GM23338 (cell line): Measurements from ENCODE around the gene PLXNA2.

Source experiments
- CTCF ChIP-seq, 2 experiments: fragments of 200-600 bp in 1 of 2; sonication (generic) in 1 of 2; conservative IDR thresholded peaks; 2 replicates each; pipeline versions ENCODE4 v1.5.1 to v1.6.1; 2016 to 2017; ENCODE audit warnings: antibody characterized with exemption in 2 of 2, low read depth in 2 of 2, mild to moderate bottlenecking in 2 of 2, moderate library complexity in 1 of 2
- EZH2 ChIP-seq: fragments of 200-600 bp; sonication (generic); IDR thresholded peaks from one replicate; pipeline ENCODE4 v1.8.0; 2017; ENCODE audit warnings: antibody characterized with exemption, mild to moderate bottlenecking, low read depth; ENCODE audit not compliant: unreplicated experiment
- NANOG ChIP-seq: IDR thresholded peaks from 2 replicates; pipeline ENCODE4 v1.6.1; 2016; ENCODE audit warnings: antibody characterized with exemption, borderline replicate concordance

- TF ChIP-seq CTCF (conservative IDR thresholded peaks at IDR 0.05; ENCODE audit: low read depth in 2 of 2) (no peak), NANOG (no peak), EZH2 (no peak)
Observed at GRCh38 chr1:208215393-208215792, 28.8 kb downstream of the PLXNA2 start.
